LNCAP (cell line): Measurements from ENCODE around the gene LTB4R.

Experiments
- TF ChIP-seq, protein P1 (sequence below): fragments of 450-650 bp; IDR thresholded peaks from 2 replicates; pipeline ENCODE4 v1.5.1; 2017; ENCODE audit warnings: mild to moderate bottlenecking

The LTB4R gene

DNA sequence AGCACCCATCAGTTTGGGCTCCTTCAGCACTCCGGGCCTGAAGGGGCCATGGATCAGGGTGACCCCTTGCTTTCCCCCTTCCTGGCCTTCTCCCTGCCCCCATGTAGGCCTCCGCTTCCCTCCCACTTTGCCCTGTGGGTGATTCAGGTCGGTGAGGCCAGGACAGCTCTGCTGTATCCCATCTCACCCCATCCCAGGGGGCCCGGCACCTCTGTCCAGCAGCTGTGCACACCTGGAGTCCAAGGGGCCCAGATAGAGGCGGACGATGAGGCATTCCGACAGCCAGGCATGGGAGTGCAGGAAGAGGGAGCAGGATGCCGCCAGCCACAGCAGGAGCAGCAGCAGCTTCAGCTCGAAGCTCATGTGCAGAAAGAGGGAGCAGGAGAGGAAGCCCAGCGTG is 11.4 kb downstream of the LTB4R start:
- TF ChIP-seq, protein P1, sequence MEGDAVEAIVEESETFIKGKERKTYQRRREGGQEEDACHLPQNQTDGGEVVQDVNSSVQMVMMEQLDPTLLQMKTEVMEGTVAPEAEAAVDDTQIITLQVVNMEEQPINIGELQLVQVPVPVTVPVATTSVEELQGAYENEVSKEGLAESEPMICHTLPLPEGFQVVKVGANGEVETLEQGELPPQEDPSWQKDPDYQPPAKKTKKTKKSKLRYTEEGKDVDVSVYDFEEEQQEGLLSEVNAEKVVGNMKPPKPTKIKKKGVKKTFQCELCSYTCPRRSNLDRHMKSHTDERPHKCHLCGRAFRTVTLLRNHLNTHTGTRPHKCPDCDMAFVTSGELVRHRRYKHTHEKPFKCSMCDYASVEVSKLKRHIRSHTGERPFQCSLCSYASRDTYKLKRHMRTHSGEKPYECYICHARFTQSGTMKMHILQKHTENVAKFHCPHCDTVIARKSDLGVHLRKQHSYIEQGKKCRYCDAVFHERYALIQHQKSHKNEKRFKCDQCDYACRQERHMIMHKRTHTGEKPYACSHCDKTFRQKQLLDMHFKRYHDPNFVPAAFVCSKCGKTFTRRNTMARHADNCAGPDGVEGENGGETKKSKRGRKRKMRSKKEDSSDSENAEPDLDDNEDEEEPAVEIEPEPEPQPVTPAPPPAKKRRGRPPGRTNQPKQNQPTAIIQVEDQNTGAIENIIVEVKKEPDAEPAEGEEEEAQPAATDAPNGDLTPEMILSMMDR: no peak

DNA sequence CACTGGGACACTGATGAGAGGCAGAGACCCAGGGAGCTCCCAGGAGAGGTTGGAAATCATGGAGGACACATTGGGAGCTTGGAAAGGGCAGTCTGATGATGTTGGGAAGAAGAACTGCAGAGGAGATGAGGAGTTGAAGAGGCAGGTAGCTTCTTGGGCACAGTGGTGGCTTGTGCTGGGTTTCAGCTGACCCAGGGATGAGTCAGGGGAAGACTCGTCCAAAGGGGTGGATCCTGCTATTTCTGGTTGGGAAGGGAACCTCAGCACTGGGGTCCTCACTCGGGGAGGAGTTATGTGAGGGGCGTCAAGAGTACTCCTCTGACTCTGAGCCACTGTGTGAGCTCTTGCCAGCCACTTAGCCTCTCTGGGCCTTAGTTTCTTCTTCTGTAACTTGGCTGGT is 12.0 kb downstream of the LTB4R start:
- TF ChIP-seq, protein P1: no peak

DNA sequence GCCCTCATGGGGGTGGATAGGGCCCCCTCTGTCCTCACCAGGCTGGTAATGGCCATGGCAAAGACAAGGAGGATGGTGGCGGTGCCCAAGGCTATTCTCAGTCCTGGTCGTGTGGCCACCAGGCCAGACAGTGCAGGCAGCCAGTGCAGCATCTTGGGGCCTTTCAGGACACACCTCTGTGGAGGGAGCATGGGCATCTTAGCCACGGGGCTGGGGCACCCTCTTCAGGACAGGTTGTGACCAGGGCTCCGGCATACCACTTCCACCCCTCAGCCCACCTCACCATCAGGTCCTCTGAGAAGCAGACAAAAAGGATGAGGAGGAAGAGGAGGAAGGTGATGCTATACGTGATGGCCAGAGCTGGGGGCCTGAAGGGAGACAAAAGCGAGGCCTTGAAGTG is 12.7 kb downstream of the LTB4R start:
- TF ChIP-seq, protein P1: no peak

DNA sequence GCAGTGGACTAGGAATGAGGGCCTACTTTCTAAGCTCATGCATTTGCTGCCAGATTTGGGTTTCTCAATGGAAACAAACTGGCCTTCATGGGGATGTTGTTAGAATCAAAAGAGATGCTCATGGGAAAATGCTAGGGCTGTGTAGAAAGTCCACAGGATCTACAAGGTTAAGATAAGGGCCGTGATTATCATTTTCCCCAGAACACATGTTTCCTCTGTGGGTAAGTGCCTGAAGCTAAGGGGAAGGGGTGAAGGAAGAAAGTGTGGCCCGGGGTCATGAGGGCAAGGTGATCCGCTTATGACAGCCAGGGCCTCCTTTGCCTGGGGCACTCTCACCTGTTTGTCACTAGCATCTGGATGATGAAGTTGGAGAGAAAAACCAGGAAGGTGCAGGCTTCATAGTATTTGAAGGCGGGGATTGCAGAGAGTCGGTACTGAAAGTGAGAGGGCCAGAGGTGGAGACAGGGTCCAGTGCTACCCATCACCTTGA is 13.8 kb downstream of the LTB4R start:
- TF ChIP-seq, protein P1: no peak

DNA sequence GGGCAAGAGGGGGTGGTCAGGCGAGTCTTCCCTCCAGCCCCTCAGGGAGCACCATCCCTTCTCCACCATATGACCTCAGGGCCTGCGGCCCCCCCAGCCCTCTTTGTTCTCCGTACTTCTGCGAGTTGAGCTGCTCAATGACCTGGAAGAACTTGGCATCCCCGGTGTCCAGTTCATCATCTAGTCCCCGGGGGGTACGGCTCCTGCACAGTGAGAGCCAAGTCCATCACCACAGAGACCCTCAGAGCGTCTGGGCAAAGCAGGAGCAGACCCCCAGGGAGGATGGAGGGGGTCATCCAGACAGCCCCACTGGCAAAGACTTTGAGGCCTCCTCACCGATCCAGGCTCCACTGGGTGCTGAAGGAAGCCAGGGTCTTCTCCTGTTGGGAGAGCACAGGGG is 14.7 kb downstream of the LTB4R start:
- TF ChIP-seq, protein P1: no peak

- TF ChIP-seq, protein P1: no peak
Measured at GRCh38 chr14:24327303-24327702, 16.0 kb downstream of the LTB4R start.

DNA sequence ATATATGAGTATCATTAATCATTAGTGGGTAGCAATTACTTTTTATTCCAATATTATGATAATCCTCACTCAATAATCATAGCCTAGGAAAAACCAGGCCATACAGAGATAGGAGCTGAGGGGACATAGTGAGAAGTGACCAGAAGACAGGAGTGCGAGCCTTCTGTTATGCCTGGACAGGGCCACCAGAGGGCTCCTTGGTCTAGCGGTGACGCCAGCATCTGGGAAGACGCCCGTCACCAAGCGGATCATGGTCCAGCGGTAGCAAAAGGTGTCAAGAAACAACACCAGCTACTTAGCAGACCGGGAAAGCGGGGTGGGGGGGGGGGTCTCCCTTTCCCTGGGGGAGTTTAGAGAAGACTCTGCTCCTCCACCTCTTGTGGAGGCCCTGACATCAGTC is 16.6 kb downstream of the LTB4R start:
- TF ChIP-seq, protein P1: peak; percentile 66

DNA sequence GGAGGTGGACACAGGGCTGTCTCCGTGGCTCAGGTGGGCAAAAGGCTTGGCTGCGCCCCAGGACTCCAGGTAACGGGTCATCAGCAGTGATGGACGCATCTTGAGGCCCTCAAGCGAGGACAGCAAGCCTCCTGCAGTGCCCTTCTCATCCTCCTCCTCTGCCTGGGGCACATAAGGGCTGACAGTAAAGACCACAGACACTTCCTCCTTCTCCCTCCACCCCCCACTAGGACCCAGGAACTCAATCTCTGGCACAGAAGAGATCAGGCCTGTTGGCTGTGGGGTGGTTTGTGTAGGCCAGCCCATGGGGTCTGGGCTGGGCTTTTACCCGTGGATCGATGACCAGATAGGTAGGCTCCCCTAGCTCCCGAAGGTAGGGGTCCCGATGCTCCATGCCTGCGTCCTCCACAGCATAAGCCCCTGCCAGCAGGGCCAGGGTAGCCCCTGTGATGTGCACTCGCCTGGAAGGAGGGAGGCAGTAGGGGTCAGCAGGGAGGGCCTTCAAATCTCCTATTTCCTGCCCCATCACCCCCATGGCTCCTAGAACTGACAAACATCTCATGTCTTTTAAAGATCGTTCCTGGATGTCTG is 17.9 kb downstream of the LTB4R start:
- TF ChIP-seq, protein P1: no peak
